Adrenal gland (tissue), 5 donors: Measurements from ENCODE around the gene APBB1.

Source experiments
- POLR2A ChIP-seq, 2 donors: fragments of 450-650 bp; IDR thresholded peaks; one replicate each; pipeline ENCODE4 v1.6.1; 2017; ENCODE audit warnings: antibody characterized with exemption in 2 of 2, mild to moderate bottlenecking in 2 of 2, moderate library complexity in 1 of 2
- TF ChIP-seq, protein P1 (sequence below), 6 experiments: fragments of 450-650 bp in 4 of 6; fragments of 200-600 bp in 2 of 6; sonication (generic) in 1 of 6; IDR thresholded peaks; 1 replicate in 5 of 6; 2 replicates in 1 of 6; pipeline versions ENCODE4 v1.5.1 to v1.8.0; 2016 to 2021; ENCODE audit warnings: antibody characterized with exemption in 6 of 6, mild to moderate bottlenecking in 2 of 6, moderate library complexity in 1 of 6
- donor health status: DM: no; HTN: no; CAD: no.

DNA sequence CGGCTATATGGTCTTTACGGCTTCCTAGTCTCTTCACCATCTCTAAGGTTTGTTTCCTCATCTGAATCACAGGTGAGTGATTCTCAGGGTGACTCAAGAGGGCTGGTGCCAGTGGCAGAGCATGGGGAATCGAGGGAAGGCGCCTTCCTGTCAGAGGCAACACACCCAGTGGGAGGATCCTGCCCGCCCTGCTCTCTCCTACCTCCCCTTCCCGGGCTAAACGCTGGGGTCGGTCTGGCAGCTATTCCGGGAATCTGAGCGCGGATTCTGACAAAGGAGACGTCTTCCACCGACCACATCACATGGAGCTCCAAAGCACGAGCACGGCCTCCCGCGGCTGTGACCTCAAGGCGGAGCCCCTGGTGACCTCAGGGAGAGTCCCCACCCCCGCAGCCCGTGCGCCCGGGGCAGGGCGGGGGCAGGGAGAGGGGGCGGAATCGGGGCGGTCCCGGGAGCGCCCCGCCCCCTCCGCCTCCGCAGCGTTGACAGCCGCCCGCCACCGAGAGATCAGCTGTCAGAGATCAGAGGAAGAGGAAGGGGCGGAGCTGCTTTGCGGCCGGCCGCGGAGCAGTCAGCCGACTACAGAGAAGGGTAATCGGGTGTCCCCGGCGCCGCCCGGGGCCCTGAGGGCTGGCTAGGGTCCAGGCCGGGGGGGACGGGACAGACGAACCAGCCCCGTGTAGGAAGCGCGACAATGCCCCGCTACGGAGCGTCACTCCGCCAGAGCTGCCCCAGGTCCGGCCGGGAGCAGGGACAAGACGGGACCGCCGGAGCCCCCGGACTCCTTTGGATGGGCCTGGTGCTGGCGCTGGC, 28.8 kb downstream of the APBB1 start, which contains the start of gene SMPD1:
- peak; percentile 37 to 92 for TF ChIP-seq POLR2A (IDR thresholded peaks at IDR 0.05)
- TF ChIP-seq, protein P1, sequence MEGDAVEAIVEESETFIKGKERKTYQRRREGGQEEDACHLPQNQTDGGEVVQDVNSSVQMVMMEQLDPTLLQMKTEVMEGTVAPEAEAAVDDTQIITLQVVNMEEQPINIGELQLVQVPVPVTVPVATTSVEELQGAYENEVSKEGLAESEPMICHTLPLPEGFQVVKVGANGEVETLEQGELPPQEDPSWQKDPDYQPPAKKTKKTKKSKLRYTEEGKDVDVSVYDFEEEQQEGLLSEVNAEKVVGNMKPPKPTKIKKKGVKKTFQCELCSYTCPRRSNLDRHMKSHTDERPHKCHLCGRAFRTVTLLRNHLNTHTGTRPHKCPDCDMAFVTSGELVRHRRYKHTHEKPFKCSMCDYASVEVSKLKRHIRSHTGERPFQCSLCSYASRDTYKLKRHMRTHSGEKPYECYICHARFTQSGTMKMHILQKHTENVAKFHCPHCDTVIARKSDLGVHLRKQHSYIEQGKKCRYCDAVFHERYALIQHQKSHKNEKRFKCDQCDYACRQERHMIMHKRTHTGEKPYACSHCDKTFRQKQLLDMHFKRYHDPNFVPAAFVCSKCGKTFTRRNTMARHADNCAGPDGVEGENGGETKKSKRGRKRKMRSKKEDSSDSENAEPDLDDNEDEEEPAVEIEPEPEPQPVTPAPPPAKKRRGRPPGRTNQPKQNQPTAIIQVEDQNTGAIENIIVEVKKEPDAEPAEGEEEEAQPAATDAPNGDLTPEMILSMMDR (IDR thresholded peaks at IDR 0.05), result no peak
